GM21786 (cell line): Measurements from ENCODE around the gene MOXD1.

Experiments
- ATAC-seq: cut with Tn5 transposase; IDR thresholded peaks from one replicate; pipeline ENCODE4 v1.9.1; 2021; ENCODE audit not compliant: unreplicated experiment

MOXD1 gene

DNA sequence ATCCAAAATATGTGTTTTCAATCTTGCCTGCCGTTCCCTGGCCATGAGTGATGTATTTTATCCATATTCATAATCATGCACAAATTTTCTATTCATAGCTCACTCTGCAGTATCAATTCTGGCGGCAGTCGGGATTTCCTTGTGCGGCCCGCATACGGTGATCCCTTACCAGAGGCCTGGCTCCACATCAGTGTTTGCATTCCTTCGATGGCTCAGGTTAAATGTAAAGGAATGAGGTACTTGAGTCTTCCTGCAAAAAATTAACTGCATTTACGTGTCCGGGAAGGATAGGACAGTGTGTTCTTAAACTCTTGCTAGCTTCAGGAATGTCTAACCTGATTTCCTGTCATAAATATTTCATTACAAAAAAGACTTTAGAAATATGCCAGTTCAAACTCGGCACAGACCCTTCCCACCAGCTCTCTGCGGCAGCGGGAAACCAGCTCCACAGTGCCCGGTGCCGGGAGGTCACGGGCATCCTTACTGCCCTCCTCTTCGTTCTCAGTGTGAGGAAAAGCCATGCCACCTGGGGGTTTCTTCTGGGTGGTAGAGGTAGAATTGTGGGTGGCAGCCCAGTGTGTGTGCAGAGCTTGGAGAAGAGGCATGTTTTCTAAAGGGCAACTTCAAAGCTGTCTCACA lies 154.5 kb downstream of the MOXD1 start:
- ATAC-seq: no peak

DNA sequence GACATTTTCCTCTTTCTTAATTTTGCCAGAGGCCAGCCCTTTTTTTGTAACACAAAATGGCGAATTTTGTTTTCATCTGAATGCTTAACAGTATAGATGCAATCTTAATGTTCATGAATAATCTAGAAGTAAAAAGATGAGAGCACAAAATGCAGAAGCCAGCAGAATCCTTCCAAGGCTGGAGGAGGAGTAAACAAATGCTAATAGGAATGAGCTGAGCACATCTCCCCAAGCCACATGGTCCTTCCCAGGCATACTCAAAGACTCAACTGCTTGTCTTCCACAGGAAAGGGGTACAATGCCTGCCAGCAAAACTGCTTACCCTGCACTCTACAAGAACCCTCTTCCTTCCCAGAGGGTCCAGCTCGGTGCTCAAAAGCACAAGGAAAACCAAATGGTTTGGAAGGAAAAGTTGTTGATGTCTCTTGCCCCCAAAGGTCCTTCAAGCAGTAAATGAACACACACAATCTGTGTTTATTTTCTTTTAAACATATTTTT lies 155.1 kb downstream of the MOXD1 start:
- no peak for ATAC-seq
